Lower lobe of right lung (tissue), 2 donors: ENCODE measurements around the gene SEMA5B. TPM values are rescaled to one million over a fixed set of nuclear protein-coding genes. Genes with fewer than 3 reads are reported as not detected.

Experiments
- ATAC-seq, 2 donors: fragments of 200-7000 bp; cut with Tn5 transposase; one replicate each; pipeline ENCODE4 v1.9.1; 2020 to 2022; ENCODE audit warnings: mild to moderate bottlenecking in 2 of 2, moderate library complexity in 2 of 2
- DNase-seq: peaks from one replicate; pipeline ENCODE4 v3.0.0-alpha.2; 2020
- H3K27ac ChIP-seq: fragments of 200-600 bp; one replicate; pipeline ENCODE4 v1.8.0; 2022
- H3K27me3 ChIP-seq: fragments of 200-600 bp; one replicate; pipeline ENCODE4 v1.8.0; 2022; ENCODE audit warnings: low read depth
- H3K36me3 ChIP-seq: fragments of 200-600 bp; one replicate; pipeline ENCODE4 v1.8.0; 2022; ENCODE audit warnings: mild to moderate bottlenecking
- H3K4me1 ChIP-seq: fragments of 200-600 bp; one replicate; pipeline ENCODE4 v1.8.0; 2022
- H3K4me3 ChIP-seq: fragments of 200-600 bp; one replicate; pipeline ENCODE4 v1.8.0; 2022; ENCODE audit warnings: mild to moderate bottlenecking
- H3K9me3 ChIP-seq: fragments of 200-600 bp; one replicate; pipeline ENCODE4 v1.8.0; 2022
- intact Hi-C: fragments of 100-400 bp; cut with DNase I; formaldehyde crosslinking; loops from one replicate; pipeline ENCODE4 v1.11.0; 2022
- total RNA-seq: library from RNA; stranded (reverse); fragmentation: NEBNext Ultra II Directional; extraction: Animal tissue kit (Norgen Biotek cat#: 25700); gene quantifications from one replicate; pipeline ENCODE4 v1.2.1, GENCODE V29; 2021
- TF ChIP-seq, protein P1 (sequence below): fragments of 200-600 bp; IDR thresholded peaks from one replicate; pipeline ENCODE4 v1.8.0; 2022; ENCODE audit warnings: antibody characterized with exemption, mild to moderate bottlenecking
- donor health status: DM: no; HTN: yes; CAD: no; lungs with severe emphysema.

The SEMA5B gene
- total RNA-seq, 1 donor from 2014 or later, result 0.71 TPM

DNA sequence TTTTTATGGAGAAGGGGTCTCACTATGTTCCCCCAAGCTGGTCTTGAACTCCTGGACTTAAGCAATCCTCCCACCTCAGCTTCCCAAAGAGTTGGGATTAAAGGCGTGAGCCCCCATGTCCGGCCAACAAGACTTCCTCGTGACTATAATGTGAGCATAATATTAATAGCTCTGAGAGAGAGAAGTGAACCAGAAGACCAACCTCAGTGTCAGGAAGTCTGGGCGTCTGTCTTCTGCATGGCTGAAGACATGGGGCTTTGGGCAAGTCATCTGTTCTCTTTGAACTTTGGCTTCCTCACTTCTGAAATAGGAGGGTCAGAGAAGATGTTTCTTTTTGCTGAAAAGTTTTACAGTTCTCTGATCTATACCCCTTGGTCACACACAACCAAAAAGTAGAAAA is 140.6 kb downstream of the SEMA5B start:
- DNase-seq (no peak), ATAC-seq (no peak)
- no peaks in the 10 kb centered on the region for H3K36me3 ChIP-seq
- H3K4me3 ChIP-seq, result no peak overlapping the region
- no peaks in the 10 kb centered on the region for H3K9me3 ChIP-seq
- H3K27me3 ChIP-seq, result no peaks in the 10 kb centered on the region
- intact Hi-C loops, result no loop called here
- no peak overlapping the region for H3K27ac ChIP-seq
- TF ChIP-seq, protein P1, sequence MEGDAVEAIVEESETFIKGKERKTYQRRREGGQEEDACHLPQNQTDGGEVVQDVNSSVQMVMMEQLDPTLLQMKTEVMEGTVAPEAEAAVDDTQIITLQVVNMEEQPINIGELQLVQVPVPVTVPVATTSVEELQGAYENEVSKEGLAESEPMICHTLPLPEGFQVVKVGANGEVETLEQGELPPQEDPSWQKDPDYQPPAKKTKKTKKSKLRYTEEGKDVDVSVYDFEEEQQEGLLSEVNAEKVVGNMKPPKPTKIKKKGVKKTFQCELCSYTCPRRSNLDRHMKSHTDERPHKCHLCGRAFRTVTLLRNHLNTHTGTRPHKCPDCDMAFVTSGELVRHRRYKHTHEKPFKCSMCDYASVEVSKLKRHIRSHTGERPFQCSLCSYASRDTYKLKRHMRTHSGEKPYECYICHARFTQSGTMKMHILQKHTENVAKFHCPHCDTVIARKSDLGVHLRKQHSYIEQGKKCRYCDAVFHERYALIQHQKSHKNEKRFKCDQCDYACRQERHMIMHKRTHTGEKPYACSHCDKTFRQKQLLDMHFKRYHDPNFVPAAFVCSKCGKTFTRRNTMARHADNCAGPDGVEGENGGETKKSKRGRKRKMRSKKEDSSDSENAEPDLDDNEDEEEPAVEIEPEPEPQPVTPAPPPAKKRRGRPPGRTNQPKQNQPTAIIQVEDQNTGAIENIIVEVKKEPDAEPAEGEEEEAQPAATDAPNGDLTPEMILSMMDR, result no peak
- peaks cover 9% of the 10 kb centered on the region for H3K4me1 ChIP-seq

DNA sequence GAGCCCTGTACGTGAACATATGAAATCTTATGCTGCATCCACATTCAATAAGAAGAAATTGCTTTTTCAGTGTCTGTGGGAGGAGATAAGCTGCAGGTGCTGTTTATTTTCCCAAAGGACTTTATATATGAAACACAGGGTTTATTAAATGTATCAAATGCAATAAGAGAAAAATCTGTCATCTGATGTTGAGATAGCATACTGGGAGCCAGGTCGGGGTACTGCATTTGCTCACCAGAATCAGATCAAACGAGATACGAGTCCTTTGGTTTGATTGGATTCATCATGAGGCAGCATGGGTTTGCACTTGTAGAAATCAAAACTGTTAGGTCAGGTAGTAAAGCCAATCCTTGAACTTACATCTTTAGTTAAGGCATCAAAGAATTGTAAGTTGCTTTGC is 141.3 kb downstream of the SEMA5B start:
- DNase-seq (no peak), ATAC-seq (no peak)
- peaks cover 5% of the 10 kb centered on the region for H3K36me3 ChIP-seq
- no peak overlapping the region for H3K4me3 ChIP-seq
- peaks cover 9% of the 10 kb centered on the region for H3K4me1 ChIP-seq
- H3K9me3 ChIP-seq, result no peaks in the 10 kb centered on the region
- TF ChIP-seq, protein P1, result no peak
- H3K27ac ChIP-seq, result no peak overlapping the region
- H3K27me3 ChIP-seq, result no peaks in the 10 kb centered on the region
- intact Hi-C loops, result no loop called here

DNA sequence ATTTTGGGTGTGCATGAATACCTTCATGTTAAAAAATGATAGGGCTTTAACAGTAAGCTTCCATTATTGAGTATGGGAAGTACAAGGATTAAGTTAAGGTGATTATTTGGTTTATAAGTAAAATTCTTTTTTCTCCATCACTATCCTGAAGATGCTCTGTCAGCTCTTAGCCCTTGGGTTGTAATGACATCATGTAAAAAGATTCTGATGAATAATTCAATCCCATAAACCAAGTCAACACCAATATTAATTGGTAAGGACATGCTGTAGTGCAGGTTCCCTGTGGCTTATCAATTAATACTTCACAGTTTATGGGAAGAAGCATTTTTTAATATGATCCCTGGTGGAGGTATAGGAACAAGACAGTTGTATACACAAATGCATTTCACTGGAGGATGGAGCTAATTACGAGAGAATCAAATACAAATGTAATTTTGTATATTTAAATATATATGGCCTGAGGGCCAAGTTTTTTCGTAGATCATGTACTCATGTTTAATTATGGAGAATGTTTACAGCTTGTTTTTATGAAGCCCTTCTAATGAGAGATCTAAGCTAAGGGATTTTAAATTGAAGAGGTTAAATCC is 145.1 kb downstream of the SEMA5B start:
- TF ChIP-seq, protein P1, result no peak
- peaks cover 20% of the 10 kb centered on the region for H3K36me3 ChIP-seq
- intact Hi-C loops, result no loop called here
- no peak overlapping the region for H3K4me3 ChIP-seq
- H3K4me1 ChIP-seq, result no peaks in the 10 kb centered on the region
- ATAC-seq, result no peak
- no peaks in the 10 kb centered on the region for H3K9me3 ChIP-seq
- H3K27me3 ChIP-seq, result no peaks in the 10 kb centered on the region
- H3K27ac ChIP-seq, result no peak overlapping the region
- DNase-seq, result no peak

- ATAC-seq, result no peak
- H3K4me1 ChIP-seq, result no peaks in the 10 kb centered on the region
- no peak overlapping the region for H3K27ac ChIP-seq
- no peaks in the 10 kb centered on the region for H3K9me3 ChIP-seq
- peaks cover 20% of the 10 kb centered on the region for H3K36me3 ChIP-seq
- intact Hi-C loops, result no loop called here
- H3K27me3 ChIP-seq, result no peaks in the 10 kb centered on the region
- no peak for DNase-seq
- TF ChIP-seq, protein P1, result no peak
- no peak overlapping the region for H3K4me3 ChIP-seq
Observed at GRCh38 chr3:122880624-122881023, 146.9 kb downstream of the SEMA5B start.

DNA sequence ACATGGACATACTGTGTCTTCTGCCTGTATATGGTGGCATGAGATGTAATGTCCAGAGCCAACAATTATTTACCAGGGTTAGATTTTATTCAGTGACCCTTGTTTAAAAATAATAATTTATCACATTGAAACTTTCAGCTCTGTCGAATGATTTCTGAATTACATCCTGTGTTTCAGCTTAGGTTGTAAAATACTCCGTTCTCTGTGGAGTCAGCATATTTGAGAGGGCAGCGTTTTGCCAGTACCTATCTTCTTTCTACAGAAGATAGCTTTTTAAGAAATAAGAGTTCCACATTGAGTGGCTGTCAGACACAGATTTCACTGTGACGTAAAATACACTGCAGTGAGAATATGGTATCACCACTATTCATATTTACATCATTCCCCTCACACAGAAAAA is 147.4 kb downstream of the SEMA5B start:
- TF ChIP-seq, protein P1, result no peak
- no peak overlapping the region for H3K4me3 ChIP-seq
- H3K27ac ChIP-seq, result no peak overlapping the region
- no peaks in the 10 kb centered on the region for H3K4me1 ChIP-seq
- peaks cover 20% of the 10 kb centered on the region for H3K36me3 ChIP-seq
- ATAC-seq (no peak), DNase-seq (no peak)
- H3K9me3 ChIP-seq, result no peaks in the 10 kb centered on the region
- no peaks in the 10 kb centered on the region for H3K27me3 ChIP-seq
- intact Hi-C loops, result no loop called here
